ENCODE results near the gene COG8.

Gene COG8

GRCh38 chr16:69319381-69319780 lies 20.0 kb downstream of the COG8 start:
- H3K9me3 ChIP-seq (ENCODE audit: control insufficient read depth, insufficient read depth, low read length): no peaks in the 10 kb centered on the region
- no peak overlapping the region for H3K4me2 ChIP-seq (ENCODE audit: low read length)
- peaks cover 92% of the 10 kb centered on the region for H3K36me3 ChIP-seq (ENCODE audit: control insufficient read depth, low read length)
- no peak overlapping the region for H3K27ac ChIP-seq (ENCODE audit: low read depth, low read length)
- no peaks in the 10 kb centered on the region for H3F3A ChIP-seq (ENCODE audit: control insufficient read depth, insufficient read depth)
- no peaks in the 10 kb centered on the region for H3K27me3 ChIP-seq (ENCODE audit: control insufficient read depth, low read length)
- H3K4me1 ChIP-seq (ENCODE audit: control insufficient read depth, low read length): peaks cover 6% of the 10 kb centered on the region; the same call in 1 of the 2 replicates
- H4K20me1 ChIP-seq (ENCODE audit: control insufficient read depth, insufficient read depth, low read depth, low read length): peaks cover 12% of the 10 kb centered on the region; the same call in 1 of the 2 replicates
- no peaks in the 10 kb centered on the region for H3K9me2 ChIP-seq (replicated peaks; ENCODE audit: control insufficient read depth, low read length)
- TF ChIP-seq CTCF (IDR thresholded peaks at IDR 0.05; ENCODE audit: low read depth, low read length, poor library complexity, severe bottlenecking) (no peak), EZH2phosphoT487 (IDR thresholded peaks at IDR 0.05; ENCODE audit: borderline replicate concordance, low read length) (no peak)
- no peak overlapping the region for H3K4me3 ChIP-seq (ENCODE audit: low read length)
- H3K79me2 ChIP-seq (ENCODE audit: control insufficient read depth, low read length): peaks cover 70% of the 10 kb centered on the region

GRCh38 chr16:69318911-69319289 lies 20.5 kb downstream of the COG8 start:
- H4K20me1 ChIP-seq (ENCODE audit: control insufficient read depth, insufficient read depth, low read depth, low read length): peaks cover 8% of the 10 kb centered on the region; the same call in 1 of the 2 replicates
- no peak overlapping the region for H3K4me3 ChIP-seq (ENCODE audit: low read length)
- H3K36me3 ChIP-seq (ENCODE audit: control insufficient read depth, low read length): peaks cover 92% of the 10 kb centered on the region

GRCh38 chr16:69318177-69318910 lies 21.0 kb downstream of the COG8 start:
- peaks cover 92% of the 10 kb centered on the region for H3K36me3 ChIP-seq (ENCODE audit: control insufficient read depth, low read length)
- H3K27ac ChIP-seq (ENCODE audit: low read depth, low read length): no peak overlapping the region
- no peak overlapping the region for H3K4me3 ChIP-seq (ENCODE audit: low read length)
- no peaks in the 10 kb centered on the region for H3K9me2 ChIP-seq (replicated peaks; ENCODE audit: control insufficient read depth, low read length)
- TF ChIP-seq EZH2phosphoT487 (IDR thresholded peaks at IDR 0.05; ENCODE audit: borderline replicate concordance, low read length): no peak
- TF ChIP-seq CTCF (IDR thresholded peaks at IDR 0.05; ENCODE audit: low read depth, low read length, poor library complexity, severe bottlenecking): no peak
- H3K9me3 ChIP-seq (ENCODE audit: control insufficient read depth, insufficient read depth, low read length): no peaks in the 10 kb centered on the region
- peaks cover 6% of the 10 kb centered on the region; the same call in 1 of the 2 replicates for H4K20me1 ChIP-seq (ENCODE audit: control insufficient read depth, insufficient read depth, low read depth, low read length)
- no peak overlapping the region for H3K4me2 ChIP-seq (ENCODE audit: low read length)
- H3K4me1 ChIP-seq (ENCODE audit: control insufficient read depth, low read length): peaks cover 6% of the 10 kb centered on the region; the same call in 1 of the 2 replicates
- H3K79me2 ChIP-seq (ENCODE audit: control insufficient read depth, low read length): peaks cover 70% of the 10 kb centered on the region
- H3K27me3 ChIP-seq (ENCODE audit: control insufficient read depth, low read length): no peaks in the 10 kb centered on the region
- no peaks in the 10 kb centered on the region for H3F3A ChIP-seq (ENCODE audit: control insufficient read depth, insufficient read depth)

More at GRCh38 chr16:69318911-69319289, 20.5 kb downstream of the COG8 start:
- Histone ChIP-seq H3K27me3 (ENCODE audit: control insufficient read depth, low read length) (no peaks in the 10 kb centered on the region), H3K79me2 (ENCODE audit: control insufficient read depth, low read length) (peaks cover 70% of the 10 kb centered on the region), H3K4me1 (ENCODE audit: control insufficient read depth, low read length) (peaks cover 6% of the 10 kb centered on the region; the same call in 1 of the 2 replicates), H3K4me2 (ENCODE audit: low read length) (no peak overlapping the region), H3K9me2 (replicated peaks; ENCODE audit: control insufficient read depth, low read length) (no peaks in the 10 kb centered on the region), H3F3A (ENCODE audit: control insufficient read depth, insufficient read depth) (no peaks in the 10 kb centered on the region), H3K27ac (ENCODE audit: low read depth, low read length) (no peak overlapping the region), H3K9me3 (ENCODE audit: control insufficient read depth, insufficient read depth, low read length) (no peaks in the 10 kb centered on the region)
- TF ChIP-seq CTCF (IDR thresholded peaks at IDR 0.05; ENCODE audit: low read depth, low read length, poor library complexity, severe bottlenecking) (no peak), EZH2phosphoT487 (IDR thresholded peaks at IDR 0.05; ENCODE audit: borderline replicate concordance, low read length) (no peak)

All from DOHH2 (cell line).